HG03025 (cell line): ENCODE measurements around the gene ADAMTS2.

Source experiments
- ATAC-seq: cut with Tn5 transposase; IDR thresholded peaks from one replicate; pipeline ENCODE4 v1.9.1; 2021; ENCODE audit warnings: mild to moderate bottlenecking, moderate library complexity; ENCODE audit not compliant: unreplicated experiment, low FRiP score

Gene ADAMTS2

DNA sequence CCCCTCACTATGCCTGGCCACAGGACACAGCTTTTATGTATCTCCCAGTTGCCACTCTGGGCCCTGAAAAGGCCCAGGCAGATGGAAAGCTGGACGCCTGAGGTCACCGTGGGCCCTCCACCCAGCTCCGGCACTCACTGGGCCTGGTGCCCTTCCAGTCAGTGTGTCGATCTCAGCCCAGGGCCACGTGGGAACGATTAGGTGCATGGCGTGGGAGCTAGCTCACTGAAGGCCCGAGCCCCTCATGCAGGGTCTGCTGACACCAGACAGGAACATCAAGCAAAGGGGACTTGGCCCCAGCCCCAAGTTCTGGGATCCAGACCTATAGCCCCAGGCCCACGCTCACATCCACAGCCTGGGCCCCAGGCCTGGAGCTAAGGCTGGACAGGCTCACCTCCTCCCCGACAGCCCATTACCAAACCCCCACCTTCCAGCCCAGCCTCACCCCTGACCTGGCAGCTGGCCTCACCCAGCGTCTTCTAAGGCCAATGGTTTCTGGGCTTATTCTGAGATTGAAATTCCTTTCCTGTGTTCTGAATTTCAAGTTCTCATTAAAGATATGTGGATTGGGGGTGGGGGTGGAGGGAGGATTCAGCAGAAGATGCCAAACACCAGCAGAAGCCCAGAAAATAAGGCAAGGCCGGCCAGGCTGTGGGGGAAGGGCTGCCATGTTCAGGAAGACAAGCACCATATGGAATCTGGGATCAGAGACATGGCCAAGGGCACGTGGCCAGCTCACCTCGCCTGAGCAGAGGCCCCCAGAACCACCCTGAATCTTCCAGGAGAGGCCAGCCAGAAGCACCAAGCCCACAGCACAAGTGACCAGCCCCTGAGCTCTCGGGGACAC, 74.5 kb downstream of the ADAMTS2 start:
- no peak for ATAC-seq

- ATAC-seq: no peak
Observed at GRCh38 chr5:179269781-179270543, 75.3 kb downstream of the ADAMTS2 start.

GRCh38 chr5:179268966-179269693, 76.1 kb downstream of the ADAMTS2 start:
- no peak for ATAC-seq

- ATAC-seq: no peak
Observed at GRCh38 chr5:179268399-179268952, 76.8 kb downstream of the ADAMTS2 start.

DNA sequence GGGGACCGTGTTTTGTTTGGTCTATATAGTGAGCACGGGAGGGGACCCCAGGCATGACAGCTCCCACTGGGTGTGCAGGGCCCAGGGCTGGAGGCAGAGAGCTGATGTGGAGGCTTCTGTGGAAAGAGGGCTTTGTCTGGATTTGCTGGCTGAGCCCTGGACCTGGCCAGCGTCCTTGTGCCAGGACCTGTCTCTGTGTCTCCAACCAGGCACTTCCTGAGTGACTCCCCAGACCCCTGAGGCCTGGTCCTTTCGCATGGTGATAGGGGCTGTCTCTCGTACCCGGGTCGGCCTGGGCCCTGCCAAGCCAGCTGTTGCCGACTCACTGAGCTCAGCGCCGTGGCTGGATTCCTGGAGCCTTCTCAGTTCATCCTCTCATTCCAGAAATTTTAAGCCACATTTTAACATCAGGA, 77.6 kb downstream of the ADAMTS2 start:
- ATAC-seq: no peak

DNA sequence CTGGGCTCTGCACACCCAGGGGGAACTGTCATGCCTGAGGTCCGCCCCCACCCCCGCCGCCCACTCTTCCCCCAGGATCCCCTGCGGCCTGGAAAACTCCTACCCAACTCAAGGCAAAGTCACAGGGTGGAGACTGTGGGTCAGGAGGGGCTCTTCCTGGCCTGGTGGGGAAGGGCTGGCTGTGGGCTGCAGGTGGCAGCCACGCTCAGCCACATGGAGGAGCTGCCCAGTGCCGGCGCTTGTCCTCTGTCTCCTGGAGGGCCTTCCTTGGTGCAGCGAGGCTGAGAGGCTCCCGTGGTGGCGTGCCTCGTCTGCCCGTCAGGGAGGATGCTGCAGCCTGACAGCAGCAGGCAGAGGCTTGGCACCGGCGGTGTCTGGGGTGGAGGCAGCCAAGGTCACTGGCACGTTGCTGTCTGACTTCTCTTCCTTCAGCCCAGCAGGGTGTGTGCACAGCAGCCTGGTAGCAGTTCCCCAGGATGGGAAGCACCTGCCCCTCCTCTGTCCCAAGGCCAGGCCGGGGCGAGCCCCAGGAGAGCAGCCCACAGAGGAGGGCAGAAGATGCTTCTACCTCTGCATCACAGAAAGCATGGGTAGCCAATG, 78.1 kb downstream of the ADAMTS2 start:
- ATAC-seq: no peak

GRCh38 chr5:179266291-179267070, 78.8 kb downstream of the ADAMTS2 start:
- ATAC-seq: no peak

- ATAC-seq: no peak
Observed at GRCh38 chr5:179265514-179266290, 79.6 kb downstream of the ADAMTS2 start.

- no peak for ATAC-seq
Observed at GRCh38 chr5:179264783-179265513, 80.3 kb downstream of the ADAMTS2 start.

DNA sequence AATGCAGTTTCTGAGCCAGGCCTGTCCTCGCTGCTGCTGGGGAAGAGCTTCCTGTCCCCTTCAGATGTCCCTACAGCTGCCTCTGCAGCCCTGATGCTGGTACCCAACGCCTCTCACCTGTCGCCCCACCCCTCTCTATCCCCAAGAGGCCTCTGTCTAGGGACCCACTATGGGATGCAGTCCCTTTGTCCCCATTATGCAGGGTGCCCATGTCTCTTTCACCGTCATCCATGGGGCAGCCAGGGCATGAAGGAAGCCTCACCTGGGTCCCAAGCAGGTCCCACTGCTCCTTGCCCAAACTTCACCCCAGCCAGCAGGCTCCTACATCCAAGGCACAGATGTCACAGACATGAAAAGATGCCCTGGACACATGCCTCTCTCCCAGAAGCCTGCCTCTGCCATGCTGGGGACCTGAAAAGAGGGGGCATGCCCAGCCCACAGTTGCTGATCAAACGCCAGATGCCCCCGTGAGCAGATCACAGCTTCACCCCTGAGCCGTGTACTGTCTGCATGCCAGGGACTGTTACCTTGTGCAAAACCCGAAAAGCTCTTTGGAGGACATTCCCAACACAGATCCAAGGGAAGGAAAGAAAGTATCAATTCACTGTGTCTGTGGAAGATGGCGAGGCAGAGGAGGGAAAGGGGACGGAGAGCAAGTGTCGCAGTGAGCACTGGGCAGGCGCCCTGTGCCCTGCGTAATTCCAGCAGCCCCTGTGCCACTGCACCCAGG, 81.0 kb downstream of the ADAMTS2 start:
- ATAC-seq: no peak

DNA sequence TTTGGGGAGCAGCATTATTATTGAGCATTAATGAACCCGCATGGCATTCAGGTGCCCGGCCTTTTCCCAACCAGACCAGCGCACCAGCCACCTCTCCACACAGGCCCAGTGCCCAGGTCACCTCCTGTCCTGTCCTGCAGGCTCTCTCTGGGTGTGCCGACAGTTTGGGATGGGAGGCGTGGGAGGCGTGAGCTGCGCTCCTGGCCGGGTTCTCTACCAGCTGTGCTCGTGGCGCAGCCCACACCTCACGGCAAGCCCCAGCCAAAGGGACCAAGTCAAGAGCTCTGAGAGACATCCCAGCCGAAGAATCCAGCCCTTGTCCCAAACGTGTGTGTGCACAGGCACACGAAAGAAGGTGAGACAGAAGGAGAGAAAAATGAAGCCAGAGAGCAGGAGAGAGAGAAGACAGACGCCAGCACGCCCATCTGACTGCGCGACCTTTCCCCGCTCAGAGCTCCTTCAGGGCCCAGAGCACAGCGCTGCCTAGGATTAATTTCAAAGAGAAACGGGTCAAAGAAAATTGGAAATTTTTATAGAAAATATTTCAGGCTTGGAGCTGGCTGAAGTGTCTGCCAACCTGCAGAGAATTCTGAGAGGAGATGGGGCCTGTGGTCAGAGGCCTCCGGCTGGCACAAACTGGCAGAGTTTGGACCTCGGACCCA, 81.7 kb downstream of the ADAMTS2 start:
- no peak for ATAC-seq

GRCh38 chr5:179262126-179262920, 82.9 kb downstream of the ADAMTS2 start:
- no peak for ATAC-seq

DNA sequence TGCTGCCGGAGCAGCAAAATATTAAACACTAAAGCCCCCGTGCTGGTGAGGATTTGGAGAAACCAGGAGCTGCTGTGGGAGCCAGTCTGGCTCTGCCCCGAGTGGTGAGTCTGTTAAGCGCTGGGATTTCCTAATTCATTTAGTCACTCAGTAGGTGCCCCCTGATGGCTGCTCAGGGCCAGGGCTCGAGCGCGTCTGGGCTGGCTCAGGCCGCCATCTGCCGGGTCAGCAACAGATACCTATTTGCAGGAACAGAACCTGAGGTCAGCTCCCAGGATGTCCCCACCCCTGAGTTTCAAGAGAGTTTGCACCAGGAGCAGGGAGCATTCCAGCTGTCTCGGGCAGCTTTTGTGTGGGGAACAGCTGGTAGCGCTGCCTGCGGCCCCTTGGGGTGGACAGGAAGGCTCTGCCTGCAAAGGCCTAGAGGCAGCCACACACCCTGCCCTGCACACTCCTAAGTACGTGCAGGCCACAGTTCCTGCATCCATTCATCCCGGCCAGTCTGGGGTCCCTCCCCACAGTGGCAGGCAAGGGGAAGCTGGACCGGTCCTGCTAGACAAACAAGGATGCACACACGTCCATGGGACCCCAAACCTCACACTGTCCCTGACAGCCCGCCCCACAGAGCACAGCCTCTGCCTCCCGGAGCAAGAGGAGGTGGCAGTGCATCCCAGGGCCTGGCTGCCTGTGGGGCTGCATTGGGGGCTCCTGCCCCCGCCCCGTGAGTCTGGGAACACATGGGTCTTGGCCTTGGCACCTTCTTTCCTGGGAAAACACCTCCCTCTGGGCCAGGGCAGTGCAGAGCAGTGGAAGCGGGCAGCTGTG, 83.7 kb downstream of the ADAMTS2 start:
- no peak for ATAC-seq

DNA sequence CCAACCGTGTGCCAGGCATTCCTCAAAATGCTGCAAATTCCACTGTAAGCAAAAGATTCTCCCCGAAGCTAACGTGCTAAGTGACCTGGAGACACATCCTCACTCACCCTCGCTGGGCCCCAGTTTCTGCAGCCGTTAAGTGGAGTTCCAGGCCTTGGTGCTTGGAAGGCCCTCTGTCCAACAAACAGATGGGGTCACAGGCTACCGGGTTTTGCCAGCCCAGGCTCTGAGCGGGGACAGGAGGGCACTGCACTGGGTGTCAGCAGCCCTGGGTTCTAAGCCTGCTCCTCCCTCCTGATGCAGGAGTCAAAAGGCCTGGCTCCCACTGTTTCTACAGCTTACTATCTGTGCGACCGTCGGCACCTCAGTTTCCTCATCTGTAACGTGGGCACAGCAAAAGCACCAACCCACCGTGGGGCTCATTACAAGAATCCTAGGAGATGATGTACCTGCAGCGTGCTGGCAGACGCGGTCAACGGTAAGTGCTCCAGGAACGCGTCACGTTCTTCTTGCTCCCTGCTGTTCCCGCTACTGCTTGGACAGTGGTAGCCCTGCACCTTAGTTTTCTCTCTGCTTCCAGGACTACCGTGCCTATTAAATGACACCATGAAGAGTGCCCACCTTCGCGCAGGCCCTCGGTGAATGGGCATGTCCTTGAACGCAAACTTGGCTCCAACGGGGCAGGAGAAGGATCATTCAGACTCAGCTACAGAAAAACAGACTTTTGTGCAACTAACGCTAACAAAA, 84.8 kb downstream of the ADAMTS2 start:
- no peak for ATAC-seq
